HG03196 (cell line): Measurements from ENCODE around the gene ATP6V0C.

Experiments
- ATAC-seq: cut with Tn5 transposase; IDR thresholded peaks from one replicate; pipeline ENCODE4 v1.9.1; 2021; ENCODE audit not compliant: unreplicated experiment

Gene ATP6V0C

DNA sequence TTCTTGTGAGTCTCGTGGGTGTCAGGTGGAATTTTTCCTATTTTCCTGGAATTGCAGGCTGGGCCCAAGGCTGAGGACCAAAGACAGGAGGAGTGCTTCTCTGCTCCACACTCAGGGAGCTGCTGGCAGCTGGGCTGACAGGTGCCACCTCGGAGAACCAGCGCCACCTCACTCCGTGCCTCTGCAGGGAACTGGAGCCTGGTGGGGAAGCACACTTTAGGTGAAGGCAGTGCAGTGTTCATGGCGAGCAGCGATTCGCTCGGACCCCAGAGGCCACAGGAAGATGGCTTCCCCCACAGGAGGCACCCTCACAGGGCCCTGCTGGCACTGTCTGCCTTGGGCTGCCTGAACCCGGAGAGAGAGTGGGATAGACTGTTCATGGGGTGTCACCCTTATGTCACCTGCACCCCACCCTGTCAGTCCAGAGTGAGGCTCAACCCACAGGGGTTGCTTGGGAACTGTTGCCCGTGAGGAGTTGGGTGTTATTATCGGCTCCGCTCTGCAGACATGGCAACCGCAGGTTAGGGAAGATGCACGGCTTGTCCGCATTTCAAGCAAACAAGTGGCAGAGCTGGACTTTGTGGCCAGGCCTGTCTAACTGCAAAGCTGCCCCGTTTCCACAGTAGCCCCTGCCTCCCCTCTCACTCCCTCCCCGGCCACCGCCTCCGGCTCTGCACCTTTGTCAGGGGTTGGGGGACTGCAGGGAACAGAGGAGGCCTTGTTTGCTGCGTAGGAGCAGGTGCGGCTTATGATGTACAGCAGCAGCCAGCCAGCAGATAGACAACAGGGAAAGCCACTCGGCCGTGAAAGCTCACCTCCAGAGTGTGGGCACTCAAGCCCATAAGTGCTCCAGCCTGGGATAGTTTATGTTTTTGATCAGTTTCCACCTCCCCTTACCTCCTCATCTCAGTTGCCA, 23.3 kb upstream of the ATP6V0C start:
- ATAC-seq, result no peak

DNA sequence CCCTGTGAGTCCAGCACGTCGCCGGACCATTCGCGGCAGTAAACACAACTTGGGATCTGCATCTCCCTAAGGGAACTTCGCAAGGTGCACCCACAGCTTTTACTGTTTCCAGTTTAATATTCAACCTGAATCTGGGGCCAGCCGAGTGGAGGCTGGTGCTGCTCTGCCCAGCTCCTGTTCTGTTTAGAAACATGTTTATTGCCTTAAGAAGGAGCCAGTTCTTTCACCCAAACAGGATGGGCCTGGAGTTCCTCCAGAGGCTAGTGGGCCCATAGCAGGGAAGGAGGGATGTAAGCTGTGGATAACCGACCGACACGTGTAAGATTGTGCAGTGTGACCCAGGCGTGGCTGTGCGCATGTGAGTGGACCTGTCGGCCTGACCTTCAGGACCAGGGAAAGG, 21.5 kb upstream of the ATP6V0C start:
- no peak for ATAC-seq

DNA sequence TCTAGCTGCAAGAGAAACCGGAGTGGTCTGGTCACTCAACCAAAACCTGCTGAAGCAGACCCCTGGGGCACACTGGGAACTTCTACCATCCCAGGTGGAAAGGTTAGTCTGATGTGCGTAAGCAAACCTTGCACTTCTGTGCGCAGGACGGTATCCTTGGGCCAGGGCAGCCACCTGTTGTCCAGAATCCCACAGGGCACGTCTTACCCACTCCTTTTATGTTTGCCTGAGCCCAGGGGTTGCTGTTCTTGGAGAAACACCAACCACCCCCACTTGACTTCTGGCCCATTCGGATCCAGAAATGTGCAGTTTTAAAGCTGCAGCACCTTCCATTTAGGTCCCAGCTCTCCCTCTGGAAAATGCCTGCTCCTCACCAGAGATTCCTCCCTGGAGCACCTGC, 20.1 kb upstream of the ATP6V0C start:
- ATAC-seq, result no peak

DNA sequence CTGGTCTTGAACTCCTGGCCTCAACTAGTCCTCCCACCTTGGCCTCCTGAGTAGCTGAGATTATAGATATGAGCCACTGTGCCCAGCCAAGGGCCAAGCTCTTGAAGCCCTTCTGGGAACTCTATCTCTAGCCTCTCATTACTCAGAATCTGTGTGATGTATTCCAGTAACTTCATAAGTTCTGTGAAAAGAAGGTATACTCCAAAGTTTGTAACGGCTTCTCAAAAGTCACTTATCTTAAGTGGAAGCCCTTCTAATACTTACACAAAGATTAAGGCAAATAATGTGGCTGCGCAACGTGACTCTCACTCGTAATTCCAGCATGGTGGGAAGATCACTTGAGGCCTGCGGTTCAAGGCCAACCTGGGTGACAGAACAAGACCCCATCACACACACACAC, 19.1 kb upstream of the ATP6V0C start:
- ATAC-seq, result no peak

DNA sequence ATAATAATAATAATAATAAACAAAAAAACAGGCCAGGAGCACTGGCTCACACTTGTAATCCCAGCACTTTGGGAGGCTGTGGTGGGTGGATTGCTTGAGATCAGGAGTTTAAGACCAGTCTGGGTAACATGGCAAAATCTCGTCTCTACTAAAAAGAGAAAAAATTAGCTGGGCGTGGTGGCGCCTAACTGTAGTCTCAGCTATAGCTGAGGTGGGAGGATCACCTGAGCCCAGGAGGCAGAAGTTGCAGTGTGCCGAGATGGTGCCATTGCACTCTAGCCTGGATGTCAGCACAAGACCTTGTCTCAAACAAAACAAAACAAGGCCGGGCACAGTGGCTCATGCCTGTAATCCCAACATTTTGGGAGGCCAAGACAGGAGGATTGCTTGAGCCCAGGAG, 18.7 kb upstream of the ATP6V0C start:
- no peak for ATAC-seq

DNA sequence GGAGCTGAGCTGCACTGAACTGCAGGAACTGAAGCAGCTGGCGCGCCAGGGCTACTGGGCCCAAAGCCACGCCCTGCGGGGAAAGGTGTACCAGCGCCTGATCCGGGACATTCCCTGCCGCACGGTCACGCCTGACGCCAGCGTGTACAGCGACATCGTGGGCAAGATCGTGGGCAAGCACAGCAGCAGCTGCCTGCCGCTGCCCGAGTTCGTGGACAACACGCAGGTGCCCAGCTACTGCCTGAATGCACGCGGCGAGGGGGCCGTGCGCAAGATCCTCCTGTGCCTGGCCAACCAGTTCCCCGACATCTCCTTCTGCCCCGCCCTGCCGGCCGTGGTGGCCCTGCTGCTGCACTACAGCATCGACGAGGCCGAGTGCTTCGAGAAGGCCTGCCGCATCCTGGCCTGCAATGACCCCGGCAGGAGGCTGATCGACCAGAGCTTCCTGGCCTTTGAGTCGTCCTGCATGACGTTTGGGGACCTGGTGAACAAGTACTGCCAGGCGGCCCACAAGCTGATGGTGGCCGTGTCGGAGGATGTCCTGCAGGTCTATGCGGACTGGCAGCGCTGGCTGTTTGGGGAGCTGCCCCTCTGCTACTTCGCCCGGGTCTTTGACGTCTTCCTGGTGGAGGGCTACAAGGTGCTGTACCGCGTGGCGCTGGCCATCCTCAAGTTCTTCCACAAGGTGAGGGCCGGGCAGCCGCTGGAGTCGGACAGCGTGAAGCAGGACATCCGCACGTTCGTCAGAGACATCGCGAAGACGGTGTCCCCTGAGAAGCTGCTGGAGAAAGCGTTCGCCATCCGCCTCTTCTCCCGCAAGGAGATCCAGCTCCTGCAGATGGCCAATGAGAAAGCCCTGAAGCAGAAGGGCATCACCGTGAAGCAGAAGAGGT, 17.3 kb upstream of the ATP6V0C start:
- no peak for ATAC-seq

DNA sequence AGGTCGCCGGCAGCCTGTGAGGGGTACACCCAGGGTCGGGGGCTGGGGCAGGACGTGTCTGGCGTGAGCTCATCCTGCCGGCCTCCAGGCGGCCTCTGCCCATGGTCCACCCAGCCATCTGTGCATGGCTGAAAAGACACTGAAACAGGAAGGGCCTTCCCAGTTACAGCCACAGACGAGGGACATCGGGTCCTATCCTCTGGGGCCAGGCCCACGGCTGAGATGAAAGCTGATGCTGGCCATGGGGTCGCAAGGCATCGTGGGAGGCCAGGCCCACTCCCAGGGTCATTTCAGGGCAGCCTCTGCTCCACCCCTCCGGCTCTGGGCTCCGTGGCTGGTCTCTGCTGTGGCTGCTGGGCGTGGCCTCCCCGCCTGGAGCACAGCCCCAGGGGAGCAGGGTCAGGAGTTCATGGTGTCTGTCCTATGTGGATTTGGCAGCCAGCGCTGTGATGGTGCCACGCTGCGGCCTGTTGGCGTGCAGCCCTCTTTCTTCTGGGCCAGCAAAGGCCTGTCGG, 16.6 kb upstream of the ATP6V0C start:
- ATAC-seq, result no peak

DNA sequence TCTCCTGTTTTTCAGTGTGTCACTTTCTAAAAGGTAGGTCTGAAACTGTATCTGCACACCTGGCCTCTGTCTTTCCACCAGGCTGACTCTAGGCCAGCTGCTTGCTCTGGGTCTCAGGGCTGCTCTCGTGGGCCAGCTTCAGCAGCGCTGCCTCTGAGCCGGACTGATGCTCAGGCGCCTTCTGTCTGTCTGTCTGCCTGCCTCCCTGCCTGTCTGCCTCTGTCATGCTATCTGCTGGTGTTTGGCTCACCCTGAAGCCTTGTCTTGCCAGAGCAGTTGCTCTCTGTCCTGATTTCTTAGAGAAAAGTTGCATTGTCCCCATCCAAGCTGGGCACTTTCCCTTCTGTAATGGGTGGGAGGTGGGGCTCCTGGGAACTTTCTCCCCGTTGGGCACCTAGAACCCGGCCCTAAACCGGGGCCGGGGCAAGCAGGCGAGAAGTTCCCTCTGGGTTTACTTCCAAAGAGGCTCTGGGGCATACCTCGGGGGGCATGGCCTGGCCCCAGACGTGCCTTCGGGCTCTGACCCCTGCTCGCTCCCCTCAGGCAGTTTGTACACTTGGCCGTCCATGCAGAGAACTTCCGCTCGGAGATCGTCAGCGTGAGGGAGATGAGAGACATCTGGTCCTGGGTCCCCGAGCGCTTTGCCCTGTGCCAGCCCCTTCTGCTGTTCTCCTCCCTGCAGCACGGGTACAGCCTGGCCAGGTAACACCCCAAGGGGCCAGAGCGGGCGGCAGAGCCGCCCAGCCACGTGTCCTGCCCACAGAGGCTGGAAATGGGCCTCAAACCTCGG, 15.9 kb upstream of the ATP6V0C start:
- ATAC-seq, result no peak

DNA sequence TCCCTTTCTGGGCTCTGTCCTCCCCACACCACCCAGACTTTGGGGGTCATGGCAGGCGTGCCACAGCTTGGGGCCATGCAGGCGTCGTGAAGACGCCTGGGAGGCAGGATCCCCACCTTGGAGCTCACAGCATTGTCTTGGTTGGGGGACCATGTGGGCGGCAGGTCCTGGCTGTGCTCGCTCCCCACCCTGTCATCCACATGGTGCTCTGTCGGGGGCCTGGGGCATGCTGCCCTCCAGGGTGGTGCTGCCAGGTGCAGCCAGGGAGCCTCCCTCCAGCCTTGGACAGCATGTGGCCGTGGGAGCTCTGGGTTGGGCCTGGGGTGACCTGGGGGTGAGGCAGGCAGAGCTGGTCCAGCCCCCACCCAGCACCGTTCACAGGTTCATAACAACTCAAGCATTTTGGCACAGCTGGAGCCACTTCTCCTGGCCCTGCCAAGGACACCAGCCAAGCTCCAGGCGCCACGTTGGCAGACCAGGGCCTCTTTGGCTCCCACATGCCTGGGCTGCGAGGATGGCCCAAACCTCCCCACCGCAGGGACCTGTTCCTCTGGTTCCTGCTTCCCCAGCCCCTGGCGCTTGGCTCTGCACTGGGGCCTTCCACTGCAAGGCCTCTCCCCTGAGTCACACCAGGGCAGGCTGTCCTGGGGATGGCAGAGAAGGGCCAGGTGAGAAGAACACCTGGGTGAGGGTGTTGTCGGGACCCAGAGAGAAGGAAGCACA, 15.1 kb upstream of the ATP6V0C start:
- ATAC-seq, result no peak

DNA sequence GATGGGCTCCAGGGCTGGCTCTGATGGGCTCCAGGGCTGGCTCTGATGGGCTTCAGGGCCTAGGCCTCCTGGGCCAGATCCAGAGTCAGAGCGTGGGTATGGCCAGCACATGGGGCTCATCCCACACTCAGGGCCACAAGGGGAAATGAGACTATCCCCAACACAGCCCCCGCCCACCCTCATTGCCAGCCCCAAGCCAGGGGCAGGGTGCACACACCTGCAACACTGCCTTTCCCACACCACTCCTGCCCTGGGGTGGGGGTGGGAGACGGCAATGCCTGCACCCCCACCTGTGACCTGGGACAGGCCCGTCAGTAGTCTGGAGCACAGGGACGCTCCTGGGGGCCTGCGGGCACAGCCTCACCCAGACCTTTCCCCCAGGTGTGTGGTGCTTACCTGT, 14.3 kb upstream of the ATP6V0C start:
- ATAC-seq, result no peak

DNA sequence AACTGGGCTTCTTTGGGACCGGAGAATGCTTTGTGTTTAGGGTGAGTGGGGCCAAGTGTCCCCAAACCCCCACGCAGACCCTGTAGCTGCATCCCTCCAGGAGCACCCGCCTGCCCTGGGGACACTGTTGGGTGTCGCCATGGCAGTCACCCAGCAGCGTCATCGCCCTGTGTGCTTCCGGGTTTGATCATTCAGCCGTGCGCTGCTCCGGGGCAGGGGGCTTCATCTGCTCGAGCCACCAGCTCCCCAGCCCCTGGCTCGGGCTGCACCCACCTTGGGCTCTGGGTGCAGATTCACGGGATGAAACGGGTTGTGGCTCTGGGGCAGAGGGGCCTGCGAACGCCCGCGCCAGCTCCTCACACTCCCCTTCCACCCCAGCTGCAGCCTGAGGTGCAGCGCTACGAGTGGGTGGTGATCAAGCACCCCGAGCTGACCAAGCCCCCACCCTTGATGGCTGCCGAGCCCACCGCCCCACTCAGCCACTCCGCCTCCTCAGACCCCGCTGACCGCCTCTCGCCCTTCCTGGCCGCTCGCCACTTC, 13.8 kb upstream of the ATP6V0C start:
- ATAC-seq, result no peak

DNA sequence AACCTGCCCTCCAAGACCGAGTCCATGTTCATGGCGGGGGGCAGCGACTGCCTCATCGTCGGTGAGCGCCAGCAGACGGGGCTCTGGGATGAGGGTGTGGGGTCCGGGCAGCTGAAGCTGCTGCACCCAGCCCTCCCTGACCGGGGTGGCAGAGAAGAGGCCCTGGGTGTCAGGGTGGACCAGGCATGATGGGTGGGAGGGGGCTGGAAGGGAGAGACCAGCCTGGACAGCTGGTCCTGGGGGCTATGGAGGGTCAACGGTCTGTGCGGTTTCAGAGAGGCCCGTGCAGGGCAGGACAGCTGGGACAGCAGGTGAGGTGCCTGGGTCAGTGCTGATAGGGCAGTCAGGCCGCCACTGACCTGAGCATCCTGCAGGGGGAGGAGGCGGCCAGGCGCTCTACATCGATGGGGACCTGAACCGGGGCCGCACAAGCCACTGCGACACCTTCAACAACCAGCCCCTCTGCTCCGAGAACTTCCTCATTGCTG, 13.3 kb upstream of the ATP6V0C start:
- ATAC-seq, result no peak

DNA sequence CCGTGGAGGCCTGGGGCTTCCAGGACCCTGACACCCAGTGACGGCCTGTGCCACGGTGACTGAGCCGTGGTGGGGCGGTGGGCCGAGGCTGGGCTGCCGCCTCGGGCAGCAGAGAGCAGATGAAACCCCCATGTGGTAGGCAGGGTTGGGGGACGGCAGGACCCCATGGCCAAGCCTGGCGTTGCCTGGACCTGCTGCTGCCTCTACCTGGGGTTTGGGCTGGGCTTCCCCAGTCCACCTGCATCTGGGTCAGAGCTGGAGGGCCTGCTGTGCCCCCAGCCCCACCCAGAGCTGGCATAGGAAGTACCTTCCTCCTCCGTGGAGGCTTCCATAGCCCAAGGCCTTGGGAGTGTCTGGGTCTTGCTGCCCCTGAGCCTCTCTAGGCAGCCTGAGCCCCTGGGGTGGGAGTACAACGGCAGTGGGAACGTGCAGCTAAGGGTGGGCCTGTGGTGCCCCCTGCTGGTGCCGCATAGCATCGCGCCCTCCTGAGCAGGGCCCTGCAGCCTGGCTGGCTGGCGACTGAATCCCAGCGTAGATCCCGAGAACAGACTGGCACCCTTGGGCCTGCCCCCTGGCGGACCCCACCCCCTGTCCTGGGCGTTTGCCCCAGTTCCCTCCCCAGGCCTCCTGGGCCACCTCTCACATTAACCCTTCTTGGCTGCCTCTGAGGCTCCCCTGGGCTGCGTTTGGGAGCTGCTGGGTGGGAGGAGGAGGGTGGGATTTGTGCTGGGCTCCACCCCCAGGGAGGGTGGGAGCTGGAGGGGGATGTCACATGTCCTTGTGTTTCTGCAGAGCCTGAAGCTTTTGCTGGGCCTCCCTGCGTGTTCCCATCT, 12.6 kb upstream of the ATP6V0C start:
- ATAC-seq, result no peak

DNA sequence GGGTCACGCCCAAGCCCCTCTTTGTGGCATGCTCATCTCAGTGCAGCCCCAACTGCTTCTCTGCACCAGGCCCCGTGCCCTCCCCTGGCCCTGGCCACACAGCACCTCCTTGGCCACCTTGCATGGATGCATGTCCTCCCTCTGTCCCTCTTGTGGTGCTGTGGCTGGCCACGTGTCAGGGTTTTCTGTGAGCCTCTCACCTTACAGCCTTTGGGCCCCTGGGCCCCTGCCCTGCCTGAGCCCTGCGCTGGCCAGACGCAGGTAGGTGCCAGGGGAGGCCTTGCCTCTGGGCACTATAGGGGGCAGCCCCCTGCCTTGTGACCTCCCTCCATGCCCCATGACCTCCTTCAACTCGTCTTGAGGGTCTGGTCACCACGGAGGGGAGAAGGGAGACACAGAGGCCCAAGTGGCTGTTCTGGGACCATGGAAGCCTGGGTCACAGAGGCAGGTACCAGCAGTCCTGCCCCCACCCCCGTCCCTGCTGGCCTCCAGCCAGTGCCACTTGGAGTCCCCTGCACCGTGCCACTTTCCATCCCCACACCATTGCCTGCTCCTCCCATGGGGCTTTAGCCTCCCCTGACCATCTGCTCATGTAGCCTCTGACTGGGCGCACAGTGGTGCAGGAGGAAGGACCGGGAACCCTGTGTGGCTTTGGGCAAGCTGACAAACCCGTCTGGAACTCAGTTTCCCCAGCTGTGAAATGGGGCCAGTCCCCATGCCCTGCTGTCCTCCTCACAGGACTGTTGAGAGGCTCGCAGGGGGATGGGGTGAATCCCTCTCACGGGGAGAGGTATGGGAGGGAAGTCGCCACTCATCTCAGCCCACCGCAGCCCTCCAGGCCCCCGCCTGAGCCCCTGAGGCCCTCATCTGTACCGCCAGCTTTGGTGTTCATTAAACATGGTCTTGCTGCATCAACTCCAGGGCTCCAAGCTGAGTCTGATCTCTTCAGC, 11.5 kb upstream of the ATP6V0C start:
- ATAC-seq, result no peak

DNA sequence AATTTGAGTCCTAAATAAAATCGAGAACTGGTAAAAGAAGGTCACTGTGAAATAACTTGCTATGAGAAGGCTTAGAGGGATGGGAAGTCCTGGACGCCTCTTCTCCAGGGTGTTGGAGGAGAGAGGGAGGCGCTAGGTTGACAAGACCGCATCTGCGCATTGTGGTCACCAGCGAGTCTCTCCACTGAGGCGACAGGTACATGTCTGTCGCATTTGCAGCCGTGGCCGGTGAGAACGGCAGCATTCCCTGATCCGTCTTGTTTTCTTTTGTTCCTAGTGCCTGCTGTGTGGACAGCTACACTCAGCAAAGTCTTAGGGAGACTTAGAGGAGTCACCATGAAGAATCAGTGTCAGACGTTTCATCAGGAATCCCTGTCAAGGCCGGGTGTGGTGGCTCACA, 8.1 kb upstream of the ATP6V0C start:
- ATAC-seq, result no peak

DNA sequence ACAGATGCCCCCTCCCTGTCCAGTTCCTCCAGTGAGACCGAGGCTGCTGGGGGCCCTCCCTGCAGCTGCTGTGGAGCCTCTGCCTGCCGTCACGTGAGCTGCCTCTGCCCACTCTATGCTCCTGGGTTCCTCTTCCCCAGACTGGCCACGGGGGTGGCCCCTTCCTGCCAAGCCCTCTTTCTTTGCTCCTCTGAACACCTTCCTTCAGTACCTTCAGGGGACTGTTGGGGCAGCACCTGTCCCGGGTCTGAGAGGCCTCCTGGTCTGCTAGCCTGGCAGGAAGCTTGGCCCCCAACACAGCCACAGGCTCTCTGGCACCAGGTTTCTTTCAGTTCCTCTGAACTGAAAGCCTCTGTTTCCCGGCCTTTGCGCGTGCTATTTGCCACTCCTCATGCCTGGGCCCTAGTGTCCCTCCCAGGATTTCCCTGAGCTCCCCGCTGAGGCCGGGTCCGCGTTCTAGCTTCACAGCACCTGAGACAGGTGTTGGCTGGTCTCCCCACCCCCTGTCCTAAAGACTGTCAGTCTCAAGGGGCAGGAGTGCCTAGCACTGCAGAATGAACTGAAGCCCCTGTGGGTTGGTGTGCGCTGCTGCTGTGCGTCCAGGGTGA, 6.6 kb upstream of the ATP6V0C start:
- ATAC-seq, result no peak

DNA sequence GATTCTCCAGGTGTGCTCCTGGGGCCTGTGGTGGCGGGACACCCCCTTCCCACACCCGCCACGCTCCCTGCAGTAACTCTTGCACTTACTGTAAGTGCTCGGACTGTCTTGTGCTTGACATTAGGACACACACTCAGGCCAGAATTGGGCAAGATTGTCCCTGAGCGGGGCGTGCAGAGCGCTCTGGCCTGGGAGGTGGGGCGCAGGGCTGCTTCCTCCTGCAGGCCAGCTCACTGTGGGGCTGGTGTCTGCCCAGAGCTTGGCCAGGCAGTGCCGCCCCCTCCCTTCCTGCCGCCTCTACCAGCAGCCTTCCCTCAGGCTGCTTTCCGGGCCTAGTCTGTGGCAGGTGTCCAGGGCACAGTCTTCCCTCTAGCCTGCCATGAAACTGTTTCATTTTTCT, 6.1 kb upstream of the ATP6V0C start:
- ATAC-seq, result no peak
